NCI-H1105 (cell line): ENCODE results near the gene CERS5.
"Not testable (repeated sequence)": the region's sequence is repeated elsewhere in the genome, so short reads cannot be mapped to it uniquely, and the experiment has no call there.

Experiments used
- DNase-seq: peaks from one replicate; lab custom pipeline; 2025; lab: John Stamatoyannopoulos, UW

CERS5 gene

DNA sequence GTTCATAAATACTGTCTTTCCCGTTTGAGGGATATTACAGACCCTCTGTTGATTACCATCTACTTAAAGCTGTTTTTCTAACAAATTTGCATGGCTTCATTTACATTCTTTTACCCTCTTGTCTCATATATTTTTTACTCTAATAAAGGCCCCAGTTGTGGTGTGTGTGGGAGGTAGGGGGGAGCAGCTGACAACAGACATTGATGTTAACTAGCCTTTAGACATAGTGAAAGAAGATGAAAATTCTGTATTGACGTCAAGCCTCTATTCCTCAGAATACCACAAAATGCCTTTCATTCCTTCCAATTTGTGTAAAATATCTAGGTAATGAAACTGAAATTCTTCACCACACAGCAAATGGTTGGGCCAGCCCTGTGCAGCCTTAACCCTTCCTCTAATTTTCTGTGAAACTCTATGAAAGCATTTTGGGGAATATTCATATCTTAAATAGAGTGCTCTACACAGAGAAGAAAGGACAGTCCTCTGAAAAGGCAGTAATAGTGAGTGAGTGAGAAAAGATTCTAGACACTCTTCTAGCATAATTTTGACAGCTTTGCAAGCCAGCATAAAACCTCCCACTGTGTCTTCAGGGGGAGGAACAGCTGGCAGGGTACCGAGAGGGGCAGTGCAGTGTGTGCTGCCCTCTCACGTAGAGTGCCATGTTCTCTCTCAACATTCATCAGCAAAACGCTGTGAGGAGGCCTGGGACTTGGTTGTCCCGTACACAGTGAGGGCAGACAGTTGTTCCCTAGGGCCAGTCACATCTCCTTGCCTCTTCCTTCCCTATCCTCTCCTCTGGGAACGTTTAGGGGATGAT, 20.1 kb upstream of the CERS5 start:
- no peak for DNase-seq

DNA sequence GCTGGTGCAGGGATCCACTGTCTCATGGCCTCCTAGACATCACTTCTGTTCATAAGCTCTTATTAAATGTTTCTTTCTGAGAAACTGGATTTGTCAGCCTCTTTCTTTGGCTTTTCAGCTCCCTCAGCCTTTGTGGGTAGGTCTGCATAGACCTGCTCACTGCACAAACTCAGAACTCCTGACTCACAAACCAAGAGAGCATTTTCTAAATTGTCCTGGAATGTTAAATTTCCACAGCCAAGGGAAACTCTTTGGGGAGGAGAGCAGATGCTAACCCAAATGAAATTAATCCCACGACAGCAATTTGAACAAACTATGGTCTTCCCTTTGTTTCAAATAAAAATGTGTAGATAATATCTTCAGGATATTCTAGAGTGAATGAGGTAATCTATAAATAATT, 19.5 kb upstream of the CERS5 start:
- DNase-seq, result no peak

DNA sequence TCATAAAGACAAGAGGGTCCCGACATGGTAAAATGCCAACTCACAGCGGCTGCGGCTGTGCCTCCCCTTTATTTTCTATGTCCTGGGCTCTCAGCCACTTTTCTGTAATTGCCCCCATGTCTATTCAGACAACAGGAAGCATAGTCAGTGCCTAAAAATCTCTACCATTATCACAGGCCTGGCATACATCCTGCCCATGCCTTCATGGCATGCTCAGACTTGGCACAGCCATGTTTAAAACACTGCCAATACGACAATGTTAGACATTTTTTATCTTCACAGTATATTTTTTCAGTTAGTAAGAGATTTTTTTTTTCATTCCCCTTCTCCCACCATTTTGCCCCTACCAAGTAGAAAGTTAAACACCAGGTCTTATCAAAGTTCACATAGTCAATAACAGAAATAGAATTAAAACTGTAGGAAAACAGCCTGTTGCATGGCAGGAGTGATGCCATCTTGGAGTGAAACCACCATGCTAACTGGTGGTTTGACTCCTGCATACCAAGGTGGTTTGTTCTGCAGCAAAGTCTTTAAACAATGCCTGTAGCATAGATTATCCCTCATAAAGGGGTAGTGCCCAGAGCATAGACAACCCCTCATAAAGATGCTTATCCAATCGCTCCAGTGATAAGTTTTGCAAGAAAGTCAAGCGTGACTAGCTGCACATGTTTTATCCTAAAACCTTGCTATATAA, 18.9 kb upstream of the CERS5 start:
- peak; percentile 64 for DNase-seq

DNA sequence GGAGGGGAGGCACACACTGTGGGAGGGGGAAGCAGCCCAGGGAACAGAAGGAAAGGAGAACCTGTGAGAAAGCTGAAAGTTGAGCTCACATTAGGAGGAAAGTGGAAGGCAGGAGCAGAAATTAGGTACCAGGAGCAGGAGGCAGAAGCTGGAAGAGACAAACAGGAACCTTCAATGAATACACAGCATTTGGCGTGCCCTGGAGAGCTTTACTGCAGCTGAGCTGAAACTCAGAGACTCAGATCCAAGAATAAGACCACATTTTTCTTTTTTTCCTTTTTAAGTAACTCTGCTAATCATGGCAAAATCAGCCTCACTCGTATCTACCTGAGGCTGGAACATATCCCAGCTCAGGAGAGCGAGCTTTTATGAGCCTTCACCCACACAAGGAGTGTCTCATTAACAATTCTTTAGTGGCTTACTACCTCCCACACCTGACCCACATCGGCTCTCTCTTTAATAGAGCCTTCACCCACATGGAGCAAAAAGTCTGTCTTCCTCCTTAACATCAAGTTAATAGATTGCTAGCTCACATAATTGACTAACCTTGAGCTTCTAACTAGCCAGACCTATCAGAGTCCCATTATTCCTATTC, 18.2 kb upstream of the CERS5 start:
- peak; percentile 64 for DNase-seq

DNA sequence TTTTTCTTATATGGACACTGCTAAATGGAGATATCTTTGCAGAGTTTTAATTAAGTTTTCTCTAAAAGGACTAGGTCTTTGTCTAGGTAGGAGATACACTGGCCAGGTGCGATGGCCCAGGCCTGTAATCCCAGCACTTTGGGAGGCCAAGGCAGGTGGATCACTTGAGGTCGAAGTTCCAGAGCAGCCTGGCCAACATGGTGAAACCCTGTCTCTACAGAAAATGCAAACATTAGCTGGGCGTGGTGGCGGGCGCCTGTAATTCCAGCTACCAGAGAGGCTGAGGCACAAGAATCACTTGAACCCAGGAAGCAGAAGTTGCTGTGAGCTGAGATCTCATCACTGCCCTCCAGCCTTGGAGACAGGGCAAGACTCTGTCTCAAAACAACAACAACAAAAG, 17.1 kb upstream of the CERS5 start:
- DNase-seq, result no peak

DNA sequence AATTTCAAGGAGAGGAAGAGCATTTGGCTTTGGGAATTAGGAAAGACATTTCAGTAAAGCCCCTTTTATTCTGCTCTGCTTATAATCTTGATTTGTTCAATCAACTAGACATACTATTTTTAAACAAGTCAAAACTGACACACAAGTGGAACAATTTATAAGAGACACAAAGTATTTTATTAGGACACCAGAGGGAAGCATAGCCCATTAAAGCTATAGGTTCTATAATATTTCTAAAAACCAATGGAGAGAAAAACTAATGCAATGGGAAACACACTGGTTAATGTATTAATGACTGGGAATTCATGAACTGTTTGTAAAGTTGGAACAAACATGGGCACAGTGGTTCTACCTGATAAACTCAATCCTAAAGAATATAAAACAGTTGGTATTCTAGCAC, 15.3 kb upstream of the CERS5 start:
- DNase-seq, result no peak

DNA sequence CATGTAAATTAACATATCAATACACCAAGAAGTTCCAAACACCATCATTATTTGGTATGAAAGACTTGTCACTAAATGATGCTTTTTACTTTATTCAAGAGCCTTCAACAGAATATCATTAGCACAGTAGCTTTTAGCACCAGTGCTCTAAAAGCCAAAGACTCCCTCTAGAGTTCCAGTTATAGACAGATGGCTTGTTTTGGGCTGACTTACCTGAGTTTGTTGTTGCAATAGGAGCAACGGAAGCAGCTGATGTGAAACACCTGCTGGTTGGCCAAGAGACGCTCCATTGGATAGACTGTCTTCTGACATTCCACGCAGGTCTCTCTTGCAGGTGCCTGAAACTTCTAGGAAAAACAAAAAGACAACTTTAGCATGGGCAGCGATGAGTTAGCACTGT, 14.5 kb upstream of the CERS5 start:
- no peak for DNase-seq

DNA sequence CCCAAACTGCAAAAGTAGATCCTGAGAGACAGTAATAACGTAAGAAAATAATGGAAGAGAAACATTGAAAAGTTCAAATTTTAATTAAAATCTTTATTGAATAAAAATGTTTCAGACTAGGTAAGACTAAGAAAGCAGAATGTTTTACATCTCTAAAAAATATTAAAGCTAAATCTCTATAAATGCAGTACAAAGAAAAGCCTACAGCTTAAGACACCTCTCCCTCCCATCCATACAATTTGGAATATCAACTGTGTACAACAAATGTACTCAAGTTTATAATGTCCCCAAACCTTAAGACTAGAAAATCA, 8.5 kb upstream of the CERS5 start:
- no peak for DNase-seq

DNA sequence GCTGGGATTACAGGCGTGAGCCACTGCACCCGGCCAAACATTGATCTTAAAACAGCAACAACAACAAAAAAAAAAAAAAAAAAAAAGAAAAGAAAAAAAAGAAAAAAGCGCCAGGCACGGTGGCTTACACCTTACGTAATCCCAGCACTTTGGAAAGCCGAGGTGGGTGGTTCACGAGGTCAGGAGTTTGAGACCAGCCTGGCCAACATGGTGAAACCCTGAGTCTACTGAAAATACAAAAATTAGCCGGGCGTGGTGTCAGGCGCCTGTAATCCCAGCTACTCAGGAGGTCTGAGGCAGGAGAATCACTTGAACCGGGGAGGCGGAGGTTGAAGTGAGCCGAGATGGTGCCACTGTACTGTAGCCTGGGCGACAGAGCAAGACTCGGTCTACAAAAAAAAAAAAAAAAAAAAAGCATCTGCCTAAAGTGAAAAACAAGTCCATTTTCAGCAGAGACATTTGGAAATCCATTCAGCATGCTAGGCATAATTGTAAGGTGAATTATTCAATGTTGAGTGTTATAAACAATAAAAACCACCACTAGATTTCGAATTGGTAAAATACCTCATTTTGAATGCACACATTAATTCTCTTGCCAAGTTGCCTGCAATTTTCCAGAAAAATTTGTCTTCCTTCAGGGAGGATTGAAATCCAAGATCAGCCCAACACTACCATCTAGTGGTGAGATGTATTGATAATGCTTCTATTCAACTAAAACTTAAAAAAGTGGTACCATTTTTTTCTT, 8.0 kb upstream of the CERS5 start:
- peak; percentile 26 for DNase-seq

DNA sequence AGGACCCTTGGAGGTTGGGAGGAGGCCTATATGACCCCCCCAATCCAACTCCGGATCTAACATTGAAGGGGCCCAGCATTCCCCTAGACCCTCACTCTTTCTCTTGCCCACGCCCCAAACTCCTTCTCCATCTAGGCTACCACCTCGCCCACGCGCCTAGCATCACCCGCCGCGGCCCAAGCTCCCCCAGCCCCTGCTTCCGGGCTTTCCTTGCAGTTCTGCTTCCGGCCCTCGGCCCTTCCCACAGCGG, 445 bp downstream of the CERS5 start:
- no peak for DNase-seq

DNA sequence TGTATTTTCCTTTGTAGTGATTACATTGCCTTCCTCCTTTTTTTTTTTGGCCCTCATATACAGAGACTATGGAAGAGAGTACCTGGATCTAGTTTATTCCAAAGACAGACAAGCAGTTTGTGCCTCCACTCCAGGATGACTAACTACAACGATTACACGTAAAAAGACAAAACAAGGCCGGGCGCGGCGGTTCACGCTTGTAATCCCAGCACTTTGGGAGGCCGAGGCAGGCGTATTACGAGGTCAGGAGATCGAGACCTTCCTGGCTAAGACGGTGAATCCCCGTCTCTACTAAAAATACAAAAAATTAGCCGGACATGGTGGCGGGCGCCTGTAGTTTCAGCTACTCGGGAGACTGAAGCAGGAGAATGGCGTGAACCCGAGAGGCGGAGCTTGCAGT, 2.2 kb downstream of the CERS5 start:
- DNase-seq, result no peak

DNA sequence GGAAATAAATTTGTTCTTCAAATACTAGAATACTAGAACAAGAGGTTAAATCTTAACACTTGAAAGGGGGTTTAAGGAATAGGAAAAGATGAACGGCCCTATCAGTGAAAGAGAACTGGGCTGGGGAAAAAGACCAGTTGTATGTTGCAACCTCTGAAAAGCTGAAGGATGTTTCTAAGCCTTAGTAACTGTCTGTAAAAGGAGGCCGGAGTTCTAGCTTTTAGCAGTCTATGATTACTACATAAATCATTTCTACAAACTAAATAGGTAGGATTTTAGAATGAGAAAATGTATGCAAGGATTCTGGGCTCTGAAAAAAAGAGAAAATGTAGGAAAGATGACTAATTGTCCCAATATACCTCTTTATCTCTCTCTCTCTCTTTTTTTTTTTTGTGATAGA, 4.9 kb downstream of the CERS5 start:
- no peak for DNase-seq

DNA sequence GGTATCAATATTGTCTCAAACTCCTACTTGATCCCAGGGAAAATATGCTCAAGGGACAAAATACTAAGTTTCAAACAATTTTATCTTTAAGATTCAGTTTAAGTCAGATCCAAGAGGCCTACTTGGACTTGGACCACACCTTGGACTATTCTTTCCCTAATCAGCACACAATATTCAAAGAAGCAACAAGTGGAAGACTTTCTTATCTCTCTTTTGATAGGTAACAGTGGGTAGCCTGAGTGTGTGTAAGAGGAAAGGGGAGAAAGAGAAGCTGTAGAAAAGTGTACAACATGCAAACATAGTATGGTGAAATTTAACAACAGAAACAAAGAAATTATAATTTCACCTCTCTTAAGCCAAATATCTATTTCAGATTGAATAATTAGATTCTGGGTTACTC, 6.5 kb downstream of the CERS5 start:
- no peak for DNase-seq

DNA sequence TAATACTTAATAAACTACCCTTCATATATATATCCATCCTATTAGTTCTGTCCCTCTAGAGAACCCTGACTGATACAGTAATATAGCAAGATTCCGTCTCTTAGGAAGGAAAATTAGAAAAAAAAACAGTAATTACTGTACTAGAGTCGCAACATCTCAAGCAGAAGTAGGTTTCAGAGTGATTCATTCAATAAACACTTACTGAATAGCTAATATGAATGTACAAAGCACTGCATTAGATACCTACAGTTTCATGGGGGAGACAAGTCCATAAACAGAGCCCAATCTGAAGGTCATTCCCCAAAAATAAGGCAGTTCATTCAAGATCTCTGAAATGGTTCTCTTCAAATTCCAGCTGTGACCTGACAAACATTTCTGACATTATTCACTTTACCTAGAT, 9.9 kb downstream of the CERS5 start:
- no peak for DNase-seq

DNA sequence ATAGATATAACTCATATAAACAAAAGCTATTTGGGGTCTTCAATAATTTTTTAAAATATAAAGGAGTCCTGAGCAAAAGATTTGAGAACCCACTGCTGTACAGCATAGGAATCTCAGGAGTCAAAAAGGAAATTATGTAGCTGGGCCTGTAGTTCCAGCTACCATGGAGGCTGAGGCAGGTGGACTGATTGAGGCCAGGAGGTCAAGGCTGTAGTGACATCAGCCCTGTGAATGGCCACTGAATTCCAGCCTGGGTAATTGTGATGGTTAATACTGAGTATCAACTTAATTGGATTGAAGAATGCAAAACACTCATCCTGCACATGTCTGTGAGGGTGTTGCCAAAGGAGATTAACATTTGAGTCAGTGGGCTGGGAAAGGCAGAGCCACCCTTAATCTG, 10.5 kb downstream of the CERS5 start:
- DNase-seq, result no peak

DNA sequence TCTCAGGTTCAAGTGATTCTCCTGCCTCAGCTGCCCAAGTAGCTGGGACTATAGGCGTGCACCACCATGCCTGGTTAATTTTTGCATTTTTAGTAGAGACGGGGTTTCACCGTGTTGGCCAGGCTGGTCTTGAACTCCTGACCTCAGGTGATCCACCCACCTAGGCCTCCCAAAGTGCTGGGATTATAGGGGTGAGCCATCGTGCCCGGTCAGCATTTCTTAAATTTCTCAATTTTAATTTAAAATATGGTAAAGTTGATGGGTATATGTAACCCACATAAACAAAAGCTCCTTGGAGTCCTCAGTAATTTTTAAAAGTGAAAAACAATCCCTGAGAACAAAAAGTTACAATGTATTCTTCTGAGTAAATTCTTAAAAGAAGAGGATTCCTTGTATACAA, 12.2 kb downstream of the CERS5 start:
- DNase-seq, result not testable (repeated sequence)

DNA sequence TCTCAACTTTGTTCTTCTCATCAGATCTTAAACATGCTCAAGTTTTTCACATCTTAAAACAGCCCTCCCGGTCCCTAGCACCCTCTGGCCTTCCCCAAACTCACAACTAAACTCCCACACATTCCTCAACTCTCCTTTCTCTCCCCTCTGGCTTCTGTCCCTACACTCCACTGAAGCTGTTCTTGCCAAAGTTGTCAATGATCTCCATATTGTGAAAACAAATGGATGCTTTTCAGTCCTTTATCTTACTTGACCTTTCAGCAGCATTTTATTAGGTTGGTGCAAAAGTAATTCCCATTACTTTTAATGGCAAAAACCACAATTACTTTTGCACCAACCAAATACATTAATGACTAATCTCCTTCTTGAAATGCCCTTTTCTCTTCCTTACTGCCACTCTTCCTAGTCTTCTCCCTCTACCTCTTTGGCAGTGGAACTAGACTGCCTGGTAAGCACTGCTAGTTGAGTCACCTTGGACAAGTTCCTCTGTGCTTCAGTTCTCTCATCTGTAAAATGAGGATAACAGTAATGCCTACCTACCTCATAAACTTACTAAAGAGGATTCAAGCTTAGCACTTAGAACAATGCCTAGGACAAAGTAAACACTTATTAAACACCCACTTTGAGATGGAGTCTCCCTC, 16.0 kb downstream of the CERS5 start:
- DNase-seq, result no peak

DNA sequence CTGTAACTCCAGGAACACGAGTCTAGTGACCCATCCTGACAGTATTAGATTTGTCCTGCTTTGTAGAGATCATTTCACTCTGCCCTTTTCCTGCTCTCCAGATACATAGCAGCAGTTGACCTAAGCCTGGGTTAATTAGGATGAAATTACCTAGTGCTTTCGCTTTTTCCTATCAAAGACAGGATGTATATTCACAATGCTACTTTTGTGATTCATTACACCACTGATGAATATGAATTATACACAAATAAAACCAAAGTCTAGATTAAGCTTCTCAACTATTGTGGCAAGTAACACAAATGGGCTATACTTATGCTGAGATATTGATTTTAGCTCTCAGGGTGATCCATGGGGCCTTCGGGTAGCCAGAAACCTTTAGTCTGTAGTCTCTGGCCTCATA, 17.9 kb downstream of the CERS5 start:
- DNase-seq, result no peak

DNA sequence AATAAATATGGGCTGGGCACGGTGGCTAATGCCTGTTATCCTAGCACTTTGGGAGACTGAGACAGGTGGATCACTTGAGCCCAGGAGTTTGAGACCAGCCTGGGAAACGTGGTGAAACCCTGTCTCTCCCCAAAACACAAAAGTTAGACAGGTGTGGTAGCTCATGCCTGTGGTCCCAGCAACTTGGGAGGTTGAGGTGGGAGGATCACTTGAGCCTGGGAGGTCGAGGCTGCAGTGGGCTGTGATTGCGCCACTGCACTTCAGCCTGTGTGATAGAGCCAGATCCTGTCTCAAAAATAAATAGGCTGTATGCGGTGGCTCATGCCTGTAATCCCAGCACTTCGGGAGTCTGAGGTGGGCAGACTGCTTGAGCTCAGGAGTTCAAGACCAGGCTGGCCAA, 19.2 kb downstream of the CERS5 start:
- DNase-seq, result not testable (repeated sequence)

DNA sequence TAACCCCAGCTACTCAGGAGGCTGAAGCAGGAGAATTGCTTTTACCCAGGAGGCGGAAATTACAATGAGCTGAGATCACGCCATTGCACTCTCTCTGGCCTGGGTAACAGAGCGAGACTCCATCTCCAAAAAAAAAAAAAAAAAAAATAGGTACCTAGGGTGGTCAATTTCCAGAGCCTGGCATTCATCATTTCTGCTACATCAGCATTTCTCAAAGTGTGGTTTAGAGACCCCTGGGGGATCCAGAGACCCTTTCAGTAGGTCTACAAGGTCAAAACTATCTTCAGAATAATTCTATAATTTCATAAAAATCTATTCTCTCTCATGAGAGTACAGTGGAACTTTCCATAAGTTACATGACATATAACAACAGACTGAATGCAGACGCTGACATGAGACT, 19.9 kb downstream of the CERS5 start:
- DNase-seq, result no peak

DNA sequence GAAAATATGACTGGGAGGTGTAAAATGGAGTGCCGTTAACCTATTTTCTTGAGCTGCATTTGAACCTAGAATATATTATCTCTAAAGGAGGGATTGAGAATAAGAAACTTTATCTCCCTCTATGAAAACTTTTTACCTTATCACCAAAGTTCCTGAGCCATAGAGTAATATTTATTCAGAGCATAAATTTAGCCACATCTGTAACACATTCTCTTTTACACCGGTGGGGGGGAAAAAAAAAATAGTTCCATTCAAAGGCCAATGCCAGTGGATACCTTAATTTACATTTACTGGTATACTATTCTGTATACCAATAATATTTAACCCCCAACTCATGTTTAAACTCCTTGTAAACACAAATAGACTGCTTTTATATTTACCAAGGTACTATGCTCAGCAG, 21.7 kb downstream of the CERS5 start:
- DNase-seq, result no peak

DNA sequence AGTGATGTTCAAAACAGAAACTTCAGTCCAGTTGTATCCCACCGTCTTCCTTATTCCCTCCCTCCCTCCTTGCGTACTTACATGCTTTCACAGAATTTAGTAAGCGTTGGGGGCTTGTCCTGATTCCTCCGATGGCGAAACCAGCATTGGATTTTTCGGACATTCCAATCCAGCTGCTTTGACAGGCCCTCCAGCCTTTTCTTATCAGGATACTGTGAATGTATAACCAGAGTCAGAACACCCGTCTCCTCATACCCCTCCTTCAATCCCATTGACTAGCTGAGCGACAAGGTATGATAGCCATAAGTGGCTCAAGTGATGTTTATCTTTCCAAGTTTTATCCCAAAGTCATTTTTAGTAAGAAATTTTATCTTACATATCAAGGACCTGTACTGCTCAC, 24.2 kb downstream of the CERS5 start:
- no peak for DNase-seq
